ENCODE measurements around the gene RBM8A.

The RBM8A gene

DNA sequence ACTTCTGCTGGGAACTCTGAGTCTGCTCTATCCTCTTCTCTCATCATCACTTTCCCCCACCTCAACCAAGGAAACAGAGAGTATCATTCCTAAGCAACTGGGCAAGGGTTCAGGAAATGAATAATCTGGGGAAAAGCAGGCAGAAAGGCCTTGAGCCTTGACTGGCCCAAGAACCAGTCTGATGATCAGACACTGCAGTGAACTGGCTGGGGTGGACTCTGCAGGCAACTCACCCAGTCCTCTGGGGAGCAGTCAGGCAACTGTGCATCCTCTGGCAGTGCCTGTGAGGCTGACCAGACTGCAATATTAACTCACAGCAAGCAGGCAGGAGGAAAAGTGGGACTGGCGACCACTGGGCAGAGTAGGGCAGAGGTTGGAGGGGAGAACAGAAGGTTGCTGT, 42.6 kb downstream of the RBM8A start:
- H3K9ac ChIP-seq (ENCODE audit: insufficient read length) = no peak overlapping the region
- TF ChIP-seq EZH2 (IDR thresholded peaks at IDR 0.05) (no peak), FOXP2 (optimal IDR thresholded peaks at IDR 0.05; ENCODE audit: control extremely low read depth, extremely low read length, insufficient read depth) (no peak), POLR2AphosphoS5 (IDR thresholded peaks at IDR 0.05; ENCODE audit: borderline replicate concordance, low read depth, low read length) (no peak)
- H3K4me3 ChIP-seq = no peak overlapping the region
- no peaks in the 10 kb centered on the region for H3K9me3 ChIP-seq (ENCODE audit: low read depth, low read length)
- no peak overlapping the region for H3K27ac ChIP-seq
- H3K36me3 ChIP-seq (ENCODE audit: insufficient read depth, low read length) = no peaks in the 10 kb centered on the region
- DNase-seq (ENCODE audit: low read depth, low spot score) = no peak

GRCh38 chr1:145879775-145880174, 47.5 kb downstream of the RBM8A start:
- Histone ChIP-seq H3K9me3 (ENCODE audit: low read depth, low read length) (no peaks in the 10 kb centered on the region), H3K4me3 (no peak overlapping the region), H3K36me3 (ENCODE audit: insufficient read depth, low read length) (no peaks in the 10 kb centered on the region), H3K27ac (no peak overlapping the region), H3K9ac (ENCODE audit: insufficient read length) (no peak overlapping the region)
- TF ChIP-seq EZH2 (IDR thresholded peaks at IDR 0.05) (no peak), POLR2AphosphoS5 (IDR thresholded peaks at IDR 0.05; ENCODE audit: borderline replicate concordance, low read depth, low read length) (no peak), FOXP2 (optimal IDR thresholded peaks at IDR 0.05; ENCODE audit: control extremely low read depth, extremely low read length, insufficient read depth) (no peak)
- no peak for DNase-seq (ENCODE audit: low read depth, low spot score)

GRCh38 chr1:145878724-145879123, 48.6 kb downstream of the RBM8A start:
- DNase-seq (ENCODE audit: low read depth, low spot score) = no peak
- Histone ChIP-seq H3K4me3 (no peak overlapping the region), H3K9ac (ENCODE audit: insufficient read length) (no peak overlapping the region), H3K36me3 (ENCODE audit: insufficient read depth, low read length) (no peaks in the 10 kb centered on the region), H3K9me3 (ENCODE audit: low read depth, low read length) (no peaks in the 10 kb centered on the region), H3K27ac (no peak overlapping the region)
- TF ChIP-seq EZH2 (IDR thresholded peaks at IDR 0.05) (no peak), FOXP2 (optimal IDR thresholded peaks at IDR 0.05; ENCODE audit: control extremely low read depth, extremely low read length, insufficient read depth) (no peak), POLR2AphosphoS5 (IDR thresholded peaks at IDR 0.05; ENCODE audit: borderline replicate concordance, low read depth, low read length) (no peak)

GRCh38 chr1:145877923-145878486, 49.3 kb downstream of the RBM8A start:
- Histone ChIP-seq H3K4me3 (no peak overlapping the region), H3K36me3 (ENCODE audit: insufficient read depth, low read length) (no peaks in the 10 kb centered on the region), H3K27ac (no peak overlapping the region), H3K9ac (ENCODE audit: insufficient read length) (no peak overlapping the region), H3K9me3 (ENCODE audit: low read depth, low read length) (no peaks in the 10 kb centered on the region)
- TF ChIP-seq POLR2AphosphoS5 (IDR thresholded peaks at IDR 0.05; ENCODE audit: borderline replicate concordance, low read depth, low read length) (no peak), EZH2 (IDR thresholded peaks at IDR 0.05) (no peak), FOXP2 (optimal IDR thresholded peaks at IDR 0.05; ENCODE audit: control extremely low read depth, extremely low read length, insufficient read depth) (no peak)
- DNase-seq (ENCODE audit: low read depth, low spot score) = no peak

- H3K27ac ChIP-seq = no peak overlapping the region
- no peak overlapping the region for H3K9ac ChIP-seq (ENCODE audit: insufficient read length)
- H3K9me3 ChIP-seq (ENCODE audit: low read depth, low read length) = no peaks in the 10 kb centered on the region
- no peak for DNase-seq (ENCODE audit: low read depth, low spot score)
- H3K36me3 ChIP-seq (ENCODE audit: insufficient read depth, low read length) = no peaks in the 10 kb centered on the region
- no peak for TF ChIP-seq POLR2AphosphoS5 (IDR thresholded peaks at IDR 0.05; ENCODE audit: borderline replicate concordance, low read depth, low read length)
- no peak for TF ChIP-seq EZH2 (IDR thresholded peaks at IDR 0.05)
- TF ChIP-seq FOXP2 (optimal IDR thresholded peaks at IDR 0.05; ENCODE audit: control extremely low read depth, extremely low read length, insufficient read depth) = no peak
- no peak overlapping the region for H3K4me3 ChIP-seq
These were observed 52.6 kb downstream of the RBM8A start for GRCh38 chr1:145874646-145875045.

DNA sequence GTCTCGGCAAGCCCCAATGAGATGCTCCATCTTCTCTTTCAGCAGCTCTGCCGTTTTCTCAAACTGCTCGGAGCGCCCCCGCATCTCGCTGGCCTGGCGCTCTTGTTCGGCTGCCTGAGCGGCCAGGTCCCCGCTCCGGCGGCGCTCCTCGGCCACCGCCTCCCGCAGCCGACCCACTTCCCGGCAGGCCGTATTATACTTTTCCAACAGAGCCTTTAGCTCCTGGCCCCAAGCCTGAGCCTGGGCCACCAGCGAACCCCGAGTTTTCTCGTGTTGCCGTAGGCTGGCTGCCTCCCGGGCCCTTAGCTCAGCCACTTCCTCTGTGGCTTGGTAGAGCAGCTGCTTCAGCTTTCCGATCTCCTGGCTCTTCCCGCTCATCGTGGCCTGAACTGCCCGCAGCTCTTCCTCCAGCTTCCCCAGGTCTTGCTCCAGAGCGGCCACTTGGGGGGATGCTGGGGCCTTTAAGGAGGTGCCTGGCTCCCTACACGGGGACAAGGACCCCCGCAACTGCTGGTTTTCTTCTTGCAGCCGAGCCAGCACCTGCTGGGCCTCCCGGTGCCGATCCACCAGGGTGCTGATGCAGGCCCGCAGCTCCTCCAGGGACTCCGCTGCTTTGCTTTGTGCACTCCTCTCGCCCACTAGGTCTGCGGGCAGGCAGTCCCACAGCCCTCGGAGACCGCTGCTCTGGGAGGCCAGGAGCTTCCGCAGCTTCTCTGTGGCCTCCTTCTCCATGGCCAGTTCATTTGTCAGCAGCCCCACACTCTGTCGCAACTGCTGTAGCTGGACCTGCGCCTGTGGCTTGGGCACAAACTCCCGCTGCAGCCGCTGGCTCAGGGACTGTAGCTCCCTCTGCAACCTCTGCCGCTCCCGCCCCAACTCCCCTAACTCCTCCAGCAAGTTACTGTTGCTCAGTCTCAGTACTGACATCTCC, 55.0 kb downstream of the RBM8A start:
- no peak overlapping the region for H3K9ac ChIP-seq (ENCODE audit: insufficient read length)
- no peaks in the 10 kb centered on the region for H3K36me3 ChIP-seq (ENCODE audit: insufficient read depth, low read length)
- DNase-seq (ENCODE audit: low read depth, low spot score) = no peak
- no peak overlapping the region for H3K4me3 ChIP-seq
- H3K9me3 ChIP-seq (ENCODE audit: low read depth, low read length) = no peaks in the 10 kb centered on the region
- TF ChIP-seq EZH2 (IDR thresholded peaks at IDR 0.05) = no peak
- no peak for TF ChIP-seq POLR2AphosphoS5 (IDR thresholded peaks at IDR 0.05; ENCODE audit: borderline replicate concordance, low read depth, low read length)
- no peak for TF ChIP-seq FOXP2 (optimal IDR thresholded peaks at IDR 0.05; ENCODE audit: control extremely low read depth, extremely low read length, insufficient read depth)
- H3K27ac ChIP-seq = no peak overlapping the region
